ENCODE measurements around the gene ELL2. TPM values are rescaled to one million over a fixed set of nuclear protein-coding genes. Genes with fewer than 3 reads are reported as not detected.

The ELL2 gene
- total RNA-seq, 1 experiment from 2014 or later, result 27.5 TPM

- H3K4me2 ChIP-seq (ENCODE audit: insufficient read depth, insufficient read length, low read length), result no peak overlapping the region
- H3K4me3 Mint-ChIP-seq, result no peak overlapping the region
- no peak overlapping the region for H3K9ac ChIP-seq (ENCODE audit: extremely low read depth, insufficient read length, low read length)
- 0 out of 7 replicates have a peak, but pooled peaks cover 0 to 3% (median 0%) of the 10 kb centered on the region in 3 experiments for H3K36me3 Mint-ChIP-seq (ENCODE audit: insufficient read depth in 1 of 3, low read depth in 3 of 3)
- H3K27me3 Mint-ChIP-seq (ENCODE audit: low read depth), result peaks cover 7% of the 10 kb centered on the region
- no peak overlapping the region for H3K4ac ChIP-seq (ENCODE audit: low read depth, low read length)
- H2AK5ac ChIP-seq (ENCODE audit: insufficient read length, low read length), result no peak overlapping the region
- TF ChIP-seq, protein P1, sequence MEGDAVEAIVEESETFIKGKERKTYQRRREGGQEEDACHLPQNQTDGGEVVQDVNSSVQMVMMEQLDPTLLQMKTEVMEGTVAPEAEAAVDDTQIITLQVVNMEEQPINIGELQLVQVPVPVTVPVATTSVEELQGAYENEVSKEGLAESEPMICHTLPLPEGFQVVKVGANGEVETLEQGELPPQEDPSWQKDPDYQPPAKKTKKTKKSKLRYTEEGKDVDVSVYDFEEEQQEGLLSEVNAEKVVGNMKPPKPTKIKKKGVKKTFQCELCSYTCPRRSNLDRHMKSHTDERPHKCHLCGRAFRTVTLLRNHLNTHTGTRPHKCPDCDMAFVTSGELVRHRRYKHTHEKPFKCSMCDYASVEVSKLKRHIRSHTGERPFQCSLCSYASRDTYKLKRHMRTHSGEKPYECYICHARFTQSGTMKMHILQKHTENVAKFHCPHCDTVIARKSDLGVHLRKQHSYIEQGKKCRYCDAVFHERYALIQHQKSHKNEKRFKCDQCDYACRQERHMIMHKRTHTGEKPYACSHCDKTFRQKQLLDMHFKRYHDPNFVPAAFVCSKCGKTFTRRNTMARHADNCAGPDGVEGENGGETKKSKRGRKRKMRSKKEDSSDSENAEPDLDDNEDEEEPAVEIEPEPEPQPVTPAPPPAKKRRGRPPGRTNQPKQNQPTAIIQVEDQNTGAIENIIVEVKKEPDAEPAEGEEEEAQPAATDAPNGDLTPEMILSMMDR (conservative IDR thresholded peaks at IDR 0.05), result no peak
- H4K8ac ChIP-seq (replicated peaks; ENCODE audit: insufficient read length, low read depth, low read length), result no peak overlapping the region
- no peak overlapping the region for H2BK12ac ChIP-seq (ENCODE audit: insufficient read length, low read depth, low read length)
- H3T11ph ChIP-seq (ENCODE audit: low read length), result no peak overlapping the region
- no peak overlapping the region for H2BK120ac ChIP-seq (ENCODE audit: low read depth, low read length, poor library complexity, severe bottlenecking)
- no peak overlapping the region for H3K14ac ChIP-seq (ENCODE audit: insufficient read depth, low read length)
- H4K5ac ChIP-seq (ENCODE audit: insufficient read length, low read depth, low read length), result no peak overlapping the region
- H4K91ac ChIP-seq (ENCODE audit: insufficient read length, low read depth, low read length), result no peak overlapping the region
- H3K27ac Mint-ChIP-seq, result no peak overlapping the region
- no peaks in the 10 kb centered on the region for H3K9me3 ChIP-seq (ENCODE audit: control insufficient read depth, low read depth, low read length)
- no peak overlapping the region for H3K56ac ChIP-seq (ENCODE audit: insufficient read length, low read depth, low read length)
- WGBS (ENCODE audit: extremely low coverage, insufficient read length, low lambda C conversion rate), result no CpG with 5 or more reads among the region's 5 CpGs
- no peak overlapping the region for H3K27ac ChIP-seq (ENCODE audit: insufficient read length, low read depth, low read length)
- peaks cover 0 to 3% of the 10 kb centered on the region in 2 experiments; a peak in 1 of 5 replicates for H3K9me3 Mint-ChIP-seq
- no peaks in the 10 kb centered on the region for H3K23me2 ChIP-seq (ENCODE audit: insufficient read length, low read depth, low read length, poor library complexity, severe bottlenecking)
- no peak overlapping the region for H3K18ac ChIP-seq (ENCODE audit: insufficient read length, low read depth, low read length)
- DNase-seq, result no peak
- H2BK20ac ChIP-seq (ENCODE audit: low read depth, low read length, poor library complexity, severe bottlenecking), result no peak overlapping the region
- no peak overlapping the region for H2BK5ac ChIP-seq (ENCODE audit: insufficient read length, low read length)
- 0 out of 4 replicates have a peak, but pooled peaks cover under 1 to 2% of the 10 kb centered on the region in 2 experiments for H3K4me1 Mint-ChIP-seq
- no peak overlapping the region for H3K23ac ChIP-seq (ENCODE audit: insufficient read length, low read depth, low read length)
- H2BK15ac ChIP-seq (ENCODE audit: low read depth, low read length), result no peak overlapping the region
- no peaks in the 10 kb centered on the region for H3K79me2 ChIP-seq (ENCODE audit: insufficient read depth, low read length)
- H2AFZ ChIP-seq (ENCODE audit: low read length), result no peak overlapping the region
- H3K27me3 ChIP-seq (ENCODE audit: insufficient read depth, low read length), result no peaks in the 10 kb centered on the region
- H4K20me1 ChIP-seq (ENCODE audit: control insufficient read depth, insufficient read depth, insufficient read length), result no peaks in the 10 kb centered on the region
- no peaks in the 10 kb centered on the region for H3K79me1 ChIP-seq (ENCODE audit: insufficient read depth, low read depth, low read length, poor library complexity, severe bottlenecking)
- H3K4me1 ChIP-seq (ENCODE audit: insufficient read depth, low read length), result no peaks in the 10 kb centered on the region
Observed at GRCh38 chr5:95850391-95850894, 111.2 kb downstream of the ELL2 start.
